GM10248 (cell line): Measurements from ENCODE around the gene GNAS-AS1.

Experiments used
- CTCF ChIA-PET: fragments of 300-600 bp; sonication (Branson Sonifier 250); formaldehyde crosslinking; extraction: SDS; loops from one replicate; lab custom pipeline; 2021; ENCODE audit warnings: antibody characterized with exemption; lab: Yijun Ruan, JAX
- POLR2A ChIA-PET: fragments of 350-650 bp; sonication (Branson Sonifier 250); formaldehyde crosslinking; extraction: SDS; loops from one replicate; lab custom pipeline; 2020; ENCODE audit warnings: antibody characterized with exemption; lab: Yijun Ruan, JAX
- DNase-seq: peaks from one replicate; pipeline ENCODE4 v3.0.0; 2012; ENCODE audit errors: extremely low spot score
- CTCF ChIP-seq: IDR thresholded peaks from 2 replicates; pipeline ENCODE4 v1.5.1; 2012; ENCODE audit warnings: mild to moderate bottlenecking, low read depth; ENCODE audit errors: extremely low read depth, missing control alignments, control extremely low read depth

Gene GNAS-AS1

GRCh38 chr20:58891086-58891717, 40.5 kb upstream of the GNAS-AS1 start:
- DNase-seq = peak; percentile 79
- no peak for TF ChIP-seq CTCF
- POLR2A ChIA-PET = interaction anchor here (0.6 to 1.4 kb wide), 4 partner anchors 16 to 508 kb away, joined by 4 to 7 read pairs (median 5); partner anchors contain the start of gene ATP5F1E
- CTCF ChIA-PET = no interaction called here

GRCh38 chr20:58890518-58891085, 39.9 kb upstream of the GNAS-AS1 start:
- TF ChIP-seq CTCF = no peak
- DNase-seq = peak; percentile 52
- POLR2A ChIA-PET = interaction anchor here (0.6 to 1.9 kb wide), 7 partner anchors 9 to 507 kb away, joined by 3 to 8 read pairs (median 5); partner anchors contain the start of genes ATP5F1E and STX16
- CTCF ChIA-PET = interaction anchor here (1.1 kb wide), 1 partner anchor 14 kb away, joined by 3 read pairs; no protein-coding TSS in a partner anchor

GRCh38 chr20:58889798-58890517, 39.3 kb upstream of the GNAS-AS1 start:
- ChIA-PET CTCF (interaction anchor here (1.1 to 1.3 kb wide), 2 partner anchors 14 kb away, joined by 3 read pairs; no protein-coding TSS in a partner anchor), POLR2A (interaction anchor here (0.9 to 1.9 kb wide), 6 partner anchors 8 to 239 kb away, joined by 3 to 11 read pairs (median 6); partner anchors contain the start of genes ATP5F1E and STX16)
- no peak for TF ChIP-seq CTCF
- DNase-seq = no peak

GRCh38 chr20:58889334-58889760, 38.6 kb upstream of the GNAS-AS1 start:
- POLR2A ChIA-PET = interaction anchor here (0.9 to 1.9 kb wide), 8 partner anchors 8 to 238 kb away, joined by 3 to 11 read pairs (median 6); partner anchors contain the start of genes ATP5F1E and STX16
- no peak for TF ChIP-seq CTCF
- CTCF ChIA-PET = interaction anchor here (1.1 to 1.3 kb wide), 2 partner anchors 13 to 14 kb away, joined by 3 read pairs; no protein-coding TSS in a partner anchor
- no peak for DNase-seq

GRCh38 chr20:58888521-58889333, 38.0 kb upstream of the GNAS-AS1 start:
- CTCF ChIA-PET = interaction anchor here (1.3 kb wide), 1 partner anchor 15 kb away, joined by 3 read pairs; no protein-coding TSS in a partner anchor
- POLR2A ChIA-PET = interaction anchor here (0.6 to 1.9 kb wide), 10 partner anchors 9 to 238 kb away, joined by 4 to 11 read pairs (median 6); partner anchors contain the start of genes ATP5F1E and STX16

More at GRCh38 chr20:58888521-58889333, 38.0 kb upstream of the GNAS-AS1 start:
- DNase-seq = peak; percentile 87
- no peak for TF ChIP-seq CTCF
